ENCODE data around the gene TMEM191C. TPM values are rescaled to one million over a fixed set of nuclear protein-coding genes. Genes with fewer than 3 reads are reported as not detected.
"Not testable (repeated sequence)": the region's sequence is repeated elsewhere in the genome, so short reads cannot be mapped to it uniquely, and the experiment has no call there.

Gene TMEM191C
- total and polyA plus RNA-seq, 8 donors: 0.20 to 1.8 (median 0.55) TPM; not detected in 1

DNA sequence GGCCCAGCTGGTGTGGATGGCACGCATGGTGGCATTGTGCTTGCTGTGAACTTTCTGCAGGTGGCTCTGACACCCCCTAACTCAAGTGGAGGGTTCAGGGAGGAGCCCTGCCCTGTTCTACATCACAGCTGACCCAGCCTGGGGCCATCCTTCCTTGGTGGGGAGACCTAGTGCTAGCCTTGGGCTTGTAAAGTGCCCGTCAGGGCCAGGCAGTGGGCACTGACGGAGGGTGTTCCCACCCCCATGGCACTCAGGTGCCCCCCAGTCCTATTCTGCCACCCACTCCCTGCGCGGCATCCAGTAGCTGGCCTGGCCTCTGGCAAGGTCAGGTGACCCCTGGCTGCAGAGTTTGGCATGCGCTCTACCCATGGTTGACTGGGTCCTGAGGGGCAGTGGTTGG lies 26.0 kb upstream of the TMEM191C start:
- ATAC-seq; H3K4me3 ChIP-seq; H3K27ac ChIP-seq; FAIRE-seq; H3K9me3 ChIP-seq; H3K27me3 ChIP-seq; intact Hi-C loops (cut with DNase I); H3K4me1 ChIP-seq: not testable (repeated sequence)
- DNase-seq: peak in 5 of 6 donors; percentile 5 to 37 (median 30)
- H3K36me3 ChIP-seq: peaks cover 0 to 11% (median 4%) of the 10 kb centered on the region in 3 donors
- 85 to 94% methylated on average over 2 to 4 of the region's 6 CpGs for WGBS, 2 donors

DNA sequence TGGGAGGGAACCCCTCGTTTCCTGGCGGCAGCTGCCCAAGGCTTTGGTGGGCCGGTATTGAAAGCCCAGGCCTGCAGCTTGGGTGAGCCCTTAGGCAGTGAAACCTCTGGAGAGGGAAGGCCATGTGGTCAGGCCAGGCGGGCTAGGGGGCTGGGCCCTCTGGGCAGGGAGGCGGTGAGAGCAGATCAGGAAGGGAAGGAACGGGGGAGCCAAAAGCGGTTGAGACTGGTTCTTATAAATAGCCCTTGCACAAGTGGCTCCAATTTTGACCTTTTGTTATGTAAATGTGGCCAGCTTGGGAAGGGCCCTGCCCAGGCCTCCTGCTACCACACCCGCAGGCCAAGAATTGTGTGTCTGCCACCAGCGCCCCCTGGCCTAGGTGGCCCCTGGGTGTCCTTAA lies 25.1 kb upstream of the TMEM191C start:
- FAIRE-seq; H3K9me3 ChIP-seq; H3K27me3 ChIP-seq; intact Hi-C loops (cut with DNase I); H3K4me1 ChIP-seq; H3K4me3 ChIP-seq; DNase-seq; ATAC-seq; H3K27ac ChIP-seq: not testable (repeated sequence)
- H3K36me3 ChIP-seq: peaks cover 0 to 15% (median 11%) of the 10 kb centered on the region in 3 donors
- WGBS, 2 donors: no CpG with 5 or more reads among the region's 9 CpGs

DNA sequence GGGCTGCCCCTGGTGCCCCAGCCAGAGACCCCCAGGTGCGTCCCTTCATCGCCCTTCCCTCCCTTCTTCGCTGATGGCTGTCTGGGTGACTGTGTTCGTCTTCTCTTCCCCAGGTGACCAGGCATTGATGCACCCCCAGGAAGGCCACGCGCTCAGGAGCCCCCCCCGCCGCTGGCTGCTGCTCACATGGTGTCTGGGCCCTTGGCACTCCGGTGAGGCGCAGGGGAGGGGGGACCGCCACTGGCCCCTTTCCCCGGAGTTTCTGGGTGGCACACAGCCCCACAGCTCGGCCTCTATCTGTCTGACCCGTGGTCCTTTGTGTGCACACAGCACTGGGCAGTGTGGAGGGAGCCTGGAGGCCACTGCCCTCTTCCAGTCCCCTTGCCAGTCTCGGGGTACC lies 24.5 kb upstream of the TMEM191C start:
- 67% methylated on average over 3 of the region's 15 CpGs; no CpG with 5 or more reads in 1 of the 2 donors for WGBS, 2 donors
- H3K9me3 ChIP-seq; intact Hi-C loops (cut with DNase I); H3K27me3 ChIP-seq; FAIRE-seq; H3K4me3 ChIP-seq; H3K27ac ChIP-seq; ATAC-seq; H3K4me1 ChIP-seq: not testable (repeated sequence)
- DNase-seq: peak; percentile 2 to 66 (median 30)
- peaks cover 0 to 15% (median 11%) of the 10 kb centered on the region in 3 donors for H3K36me3 ChIP-seq

DNA sequence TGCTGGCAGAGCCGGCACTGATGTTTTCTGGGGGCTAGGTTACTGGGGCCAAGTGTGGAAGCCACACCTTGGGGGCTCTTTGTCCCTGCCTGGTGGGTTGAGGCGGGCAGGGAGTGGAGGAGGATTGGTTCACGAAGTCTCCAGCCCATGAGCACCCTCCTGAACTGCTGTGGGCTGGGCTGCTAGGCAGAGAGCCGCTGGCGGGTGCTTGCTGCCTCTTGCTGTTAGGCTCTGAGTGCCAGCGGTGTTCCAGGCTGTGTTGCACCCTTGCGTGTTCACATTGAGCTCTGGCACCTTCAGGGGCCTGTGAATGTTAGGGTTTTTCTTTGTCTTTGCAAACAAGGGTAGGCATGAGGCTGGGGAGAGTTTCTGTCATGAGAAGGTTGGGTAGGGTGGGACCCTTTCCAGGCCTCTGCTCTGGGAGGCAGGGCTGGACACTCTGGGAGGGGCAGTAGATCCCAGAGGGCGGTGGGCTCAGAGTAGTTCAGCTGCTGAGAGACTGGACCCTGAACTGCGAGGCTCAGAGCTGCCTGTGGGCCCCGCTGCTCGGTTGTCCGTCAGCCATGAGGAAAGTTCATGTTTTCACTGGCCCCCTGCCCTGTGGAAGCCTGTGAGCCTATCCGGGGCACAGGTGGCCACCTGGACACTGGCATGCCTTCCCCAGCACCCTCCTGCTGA lies 24.0 kb upstream of the TMEM191C start:
- H3K36me3 ChIP-seq: peaks cover 0 to 15% (median 11%) of the 10 kb centered on the region in 3 donors
- no peak for FAIRE-seq
- WGBS, 2 donors: 84% methylated on average over 13 of the region's 13 CpGs

DNA sequence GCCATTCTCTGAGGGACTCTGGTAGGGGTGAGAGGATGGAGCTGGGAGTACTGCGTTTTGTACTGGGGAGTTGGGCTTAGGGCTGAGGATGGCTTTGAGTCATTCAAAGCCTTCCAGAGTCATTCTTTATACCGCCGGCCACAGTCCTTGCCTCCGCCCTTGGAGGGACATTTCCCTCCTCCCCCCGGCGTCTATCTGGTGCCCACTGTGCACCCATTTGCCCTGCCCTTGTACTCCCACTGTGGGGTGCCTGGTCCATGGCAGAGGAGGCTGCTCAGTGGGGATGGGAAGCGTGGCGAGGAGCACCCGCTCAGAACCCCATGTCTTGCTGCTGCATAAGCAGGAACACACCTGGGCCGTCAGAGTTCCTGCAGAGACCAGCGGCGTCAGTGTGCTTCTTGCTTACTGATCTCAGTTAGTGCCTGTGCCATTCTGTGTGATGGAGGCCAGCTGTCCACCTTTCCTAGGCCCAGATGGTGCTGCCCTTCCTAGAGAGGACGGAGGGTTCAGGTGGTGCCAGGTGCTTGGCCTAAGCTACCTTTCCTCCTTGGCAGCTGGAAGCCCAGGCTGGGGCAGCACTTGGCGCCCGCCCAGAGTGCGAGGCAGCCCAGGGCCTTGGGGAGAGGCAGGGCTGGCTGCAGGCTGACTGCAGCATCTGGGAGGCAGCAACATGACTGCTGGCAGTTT lies 23.3 kb upstream of the TMEM191C start:
- no peak for FAIRE-seq
- DNase-seq: peak; percentile 70 to 91 (median 80)
- 68 to 69% methylated on average over 16 of the region's 16 CpGs for WGBS, 2 donors
- no peaks in the 10 kb centered on the region for H3K27me3 ChIP-seq
- intact Hi-C loops (cut with DNase I): no loop called here
- H3K4me3 ChIP-seq: no peak overlapping the region
- no peaks in the 10 kb centered on the region for H3K9me3 ChIP-seq
- ATAC-seq: peak; percentile 7 to 46 (median 38)
- peaks cover 0 to 15% (median 11%) of the 10 kb centered on the region in 3 donors for H3K36me3 ChIP-seq
- TF ChIP-seq, protein P1, sequence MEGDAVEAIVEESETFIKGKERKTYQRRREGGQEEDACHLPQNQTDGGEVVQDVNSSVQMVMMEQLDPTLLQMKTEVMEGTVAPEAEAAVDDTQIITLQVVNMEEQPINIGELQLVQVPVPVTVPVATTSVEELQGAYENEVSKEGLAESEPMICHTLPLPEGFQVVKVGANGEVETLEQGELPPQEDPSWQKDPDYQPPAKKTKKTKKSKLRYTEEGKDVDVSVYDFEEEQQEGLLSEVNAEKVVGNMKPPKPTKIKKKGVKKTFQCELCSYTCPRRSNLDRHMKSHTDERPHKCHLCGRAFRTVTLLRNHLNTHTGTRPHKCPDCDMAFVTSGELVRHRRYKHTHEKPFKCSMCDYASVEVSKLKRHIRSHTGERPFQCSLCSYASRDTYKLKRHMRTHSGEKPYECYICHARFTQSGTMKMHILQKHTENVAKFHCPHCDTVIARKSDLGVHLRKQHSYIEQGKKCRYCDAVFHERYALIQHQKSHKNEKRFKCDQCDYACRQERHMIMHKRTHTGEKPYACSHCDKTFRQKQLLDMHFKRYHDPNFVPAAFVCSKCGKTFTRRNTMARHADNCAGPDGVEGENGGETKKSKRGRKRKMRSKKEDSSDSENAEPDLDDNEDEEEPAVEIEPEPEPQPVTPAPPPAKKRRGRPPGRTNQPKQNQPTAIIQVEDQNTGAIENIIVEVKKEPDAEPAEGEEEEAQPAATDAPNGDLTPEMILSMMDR (IDR thresholded peaks at IDR 0.05): no peak
- no peaks in the 10 kb centered on the region for H3K4me1 ChIP-seq
- H3K27ac ChIP-seq: no peak overlapping the region

More for the DNA sequence above, 24.0 kb upstream of the TMEM191C start:
- Histone ChIP-seq H3K27ac (no peak overlapping the region), H3K4me1 (no peaks in the 10 kb centered on the region), H3K27me3 (no peaks in the 10 kb centered on the region), H3K4me3 (no peak overlapping the region), H3K9me3 (no peaks in the 10 kb centered on the region)
- TF ChIP-seq, protein P1 (IDR thresholded peaks at IDR 0.05): no peak
- DNase-seq (peak; percentile 8 to 66 (median 24)), ATAC-seq (no peak)
- intact Hi-C loops (cut with DNase I): no loop called here

DNA sequence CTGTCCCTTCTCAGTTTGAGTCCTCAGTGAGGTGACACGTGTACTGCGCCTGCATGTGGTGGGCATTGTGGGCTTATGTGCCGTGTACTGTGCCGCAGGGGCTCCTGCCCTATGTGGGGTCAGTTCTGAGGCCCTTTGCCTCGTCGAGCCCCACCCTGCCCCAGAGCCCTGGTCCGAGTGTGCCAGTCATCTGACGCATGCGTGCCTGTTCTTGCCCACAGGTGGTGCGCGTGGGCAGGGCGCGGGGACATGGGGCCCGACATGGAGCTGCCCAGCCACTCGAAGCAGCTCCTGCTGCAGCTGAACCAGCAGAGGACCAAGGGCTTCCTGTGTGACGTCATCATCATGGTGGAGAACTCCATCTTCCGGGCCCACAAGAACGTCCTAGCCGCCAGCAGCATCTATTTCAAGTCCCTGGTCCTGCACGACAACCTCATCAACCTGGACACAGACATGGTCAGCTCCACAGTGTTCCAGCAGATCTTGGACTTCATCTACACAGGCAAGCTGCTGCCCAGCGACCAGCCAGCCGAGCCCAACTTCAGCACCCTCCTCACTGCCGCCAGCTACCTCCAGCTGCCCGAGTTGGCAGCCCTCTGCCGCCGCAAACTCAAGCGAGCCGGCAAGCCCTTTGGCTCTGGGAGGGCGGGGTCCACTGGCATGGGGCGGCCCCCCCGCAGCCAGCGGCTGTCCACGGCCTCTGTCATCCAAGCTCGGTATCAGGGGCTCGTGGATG lies 22.3 kb upstream of the TMEM191C start:
- Histone ChIP-seq H3K27ac (no peak overlapping the region), H3K4me1 (no peaks in the 10 kb centered on the region), H3K36me3 (peaks cover 0 to 15% (median 11%) of the 10 kb centered on the region in 3 donors), H3K4me3 (no peak overlapping the region), H3K27me3 (no peaks in the 10 kb centered on the region), H3K9me3 (no peaks in the 10 kb centered on the region)
- DNase-seq (peak; percentile 9 to 62 (median 26)), ATAC-seq (no peak), FAIRE-seq (no peak)
- WGBS, 2 donors: 93 to 94% methylated on average over 35 of the region's 35 CpGs
- TF ChIP-seq, protein P1 (IDR thresholded peaks at IDR 0.05): no peak
- intact Hi-C loops (cut with DNase I): no loop called here

Data from pancreas (tissue), 10 donors.